NCI-H1092 treated with DMSO at 0.1 percent for 48 hours (cell line): Measurements from ENCODE around the gene RSL24D1.
A peak's percentile ranks its signal among the peaks of the same experiment; 100 is the strongest.
"Not testable (repeated sequence)": the region's sequence is repeated elsewhere in the genome, so short reads cannot be mapped to it uniquely, and the experiment has no call there.

Source experiments
- DNase-seq: peaks from one replicate; lab custom pipeline; 2025; lab: John Stamatoyannopoulos, UW

The RSL24D1 gene

GRCh38 chr15:55218056-55218455 lies 21.3 kb upstream of the RSL24D1 start:
- no peak for DNase-seq

GRCh38 chr15:55204464-55204863 lies 7.7 kb upstream of the RSL24D1 start:
- DNase-seq: no peak

GRCh38 chr15:55202206-55202605 lies 5.5 kb upstream of the RSL24D1 start:
- no peak for DNase-seq

GRCh38 chr15:55198706-55199105 lies 2.0 kb upstream of the RSL24D1 start:
- DNase-seq: no peak

GRCh38 chr15:55197719-55198118 lies 978 bp upstream of the RSL24D1 start:
- no peak for DNase-seq

GRCh38 chr15:55197362-55197705 lies 593 bp upstream of the RSL24D1 start:
- peak; percentile 5 for DNase-seq

- no peak for DNase-seq
Measured at GRCh38 chr15:55195996-55196395, 745 bp downstream of the RSL24D1 start.

- no peak for DNase-seq
Measured at GRCh38 chr15:55194256-55194655, 2.5 kb downstream of the RSL24D1 start.

- DNase-seq: no peak
Measured at GRCh38 chr15:55186331-55186730, 10.4 kb downstream of the RSL24D1 start.

- no peak for DNase-seq
Measured at GRCh38 chr15:55183679-55184078, 13.1 kb downstream of the RSL24D1 start.

- DNase-seq: no peak
Measured at GRCh38 chr15:55179141-55179540, 17.6 kb downstream of the RSL24D1 start.

- DNase-seq: no peak
Measured at GRCh38 chr15:55170361-55170760, 26.4 kb downstream of the RSL24D1 start.

GRCh38 chr15:55168350-55168974 lies 28.3 kb downstream of the RSL24D1 start:
- DNase-seq: peak; percentile 41

- DNase-seq: no peak
Measured at GRCh38 chr15:55164284-55164683, 32.5 kb downstream of the RSL24D1 start.

GRCh38 chr15:55151631-55152030 lies 45.1 kb downstream of the RSL24D1 start:
- peak; percentile 28 for DNase-seq

- not testable (repeated sequence) for DNase-seq
Measured at GRCh38 chr15:55143132-55143531, 53.6 kb downstream of the RSL24D1 start.

- no peak for DNase-seq
Measured at GRCh38 chr15:55133972-55134371, 62.8 kb downstream of the RSL24D1 start.

GRCh38 chr15:55132672-55133071 lies 64.1 kb downstream of the RSL24D1 start:
- no peak for DNase-seq
